HG03439 (cell line): ENCODE measurements around the gene RFX2.
"Not testable (repeated sequence)": the region's sequence is repeated elsewhere in the genome, so short reads cannot be mapped to it uniquely, and the experiment has no call there.

Source experiments
- ATAC-seq: cut with Tn5 transposase; IDR thresholded peaks from one replicate; pipeline ENCODE4 v1.9.1; 2021; ENCODE audit warnings: mild to moderate bottlenecking, moderate library complexity; ENCODE audit not compliant: unreplicated experiment

The RFX2 gene

DNA sequence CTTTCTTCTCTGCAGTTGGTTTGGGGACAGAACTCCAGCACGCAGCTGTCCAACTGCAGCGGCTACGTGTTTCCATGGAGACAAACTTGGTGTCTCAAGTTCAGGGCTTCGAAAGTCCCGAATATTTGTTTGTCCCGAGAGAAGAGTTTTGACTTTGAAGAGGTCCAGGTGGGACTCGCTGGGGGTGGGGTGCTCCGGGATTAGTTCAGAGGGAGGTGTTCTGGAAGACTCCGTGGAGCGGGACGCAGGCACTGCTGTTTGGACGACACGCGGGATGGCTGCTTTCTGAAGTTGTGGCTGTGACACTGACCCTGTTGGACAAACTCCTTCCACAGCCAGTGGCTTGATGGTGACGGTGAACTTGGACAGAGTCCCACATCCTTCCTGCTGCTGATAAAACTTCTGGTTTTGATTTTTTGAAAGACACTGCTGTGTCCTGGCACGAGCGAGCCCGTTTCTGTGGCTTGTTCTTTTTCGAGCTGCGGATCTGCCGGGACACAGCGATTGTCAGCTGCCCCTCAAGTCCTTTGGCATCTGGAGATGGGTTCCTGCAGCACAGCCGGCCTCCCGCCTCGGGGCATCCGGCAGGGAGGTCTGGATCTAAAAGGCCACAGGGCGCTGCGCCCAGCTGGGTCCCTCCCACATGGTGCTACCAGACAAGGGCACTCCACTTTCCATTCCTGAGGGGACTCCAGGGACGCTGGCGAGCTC, 116.5 kb downstream of the RFX2 start:
- no peak for ATAC-seq

GRCh38 chr19:5993201-5993600, 117.1 kb downstream of the RFX2 start:
- no peak for ATAC-seq

GRCh38 chr19:5992756-5993155, 117.5 kb downstream of the RFX2 start:
- no peak for ATAC-seq

- ATAC-seq, result no peak
Observed at GRCh38 chr19:5991244-5991838, 119.0 kb downstream of the RFX2 start.

GRCh38 chr19:5990289-5990797, 120.0 kb downstream of the RFX2 start:
- no peak for ATAC-seq

- no peak for ATAC-seq
Observed at GRCh38 chr19:5989388-5990074, 120.8 kb downstream of the RFX2 start.

GRCh38 chr19:5988517-5989387, 121.5 kb downstream of the RFX2 start:
- no peak for ATAC-seq

DNA sequence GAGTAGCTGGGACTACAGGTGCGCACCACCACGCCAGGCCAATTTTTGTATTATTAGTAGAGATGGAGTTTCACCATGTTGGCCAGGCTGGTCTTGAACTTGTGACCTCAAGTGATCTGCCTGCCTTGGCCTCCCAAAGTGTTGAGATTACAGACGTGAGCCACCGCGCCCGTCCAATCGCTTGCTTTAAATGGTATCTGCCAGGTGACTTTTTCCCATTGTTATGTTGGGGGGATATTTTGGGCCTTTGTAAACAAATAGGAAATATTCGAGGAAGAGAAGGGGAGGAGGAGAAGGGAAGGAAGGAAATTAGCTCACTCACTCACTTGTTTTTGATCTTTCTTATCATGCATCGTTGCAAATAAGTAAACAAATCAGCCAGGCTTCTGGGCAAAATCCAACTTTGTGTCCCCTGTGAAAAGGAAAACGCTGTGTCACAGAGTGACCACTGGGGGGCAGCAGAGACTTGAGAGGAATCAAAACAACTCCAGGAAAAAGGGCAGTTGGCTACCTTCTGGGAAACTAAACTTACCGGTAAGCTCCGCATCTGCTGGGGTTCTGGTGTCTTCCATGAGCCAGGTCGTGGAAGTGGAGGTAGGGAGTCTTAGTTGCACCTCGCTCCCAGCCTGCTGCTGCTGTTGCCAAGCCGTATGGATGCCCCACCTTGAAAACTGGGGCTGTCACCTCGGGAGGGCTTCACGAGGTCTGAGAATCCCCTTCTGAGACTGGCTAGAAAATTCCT, 123.1 kb downstream of the RFX2 start:
- ATAC-seq, result no peak

- not testable (repeated sequence) for ATAC-seq
Observed at GRCh38 chr19:5985837-5986236, 124.5 kb downstream of the RFX2 start.

DNA sequence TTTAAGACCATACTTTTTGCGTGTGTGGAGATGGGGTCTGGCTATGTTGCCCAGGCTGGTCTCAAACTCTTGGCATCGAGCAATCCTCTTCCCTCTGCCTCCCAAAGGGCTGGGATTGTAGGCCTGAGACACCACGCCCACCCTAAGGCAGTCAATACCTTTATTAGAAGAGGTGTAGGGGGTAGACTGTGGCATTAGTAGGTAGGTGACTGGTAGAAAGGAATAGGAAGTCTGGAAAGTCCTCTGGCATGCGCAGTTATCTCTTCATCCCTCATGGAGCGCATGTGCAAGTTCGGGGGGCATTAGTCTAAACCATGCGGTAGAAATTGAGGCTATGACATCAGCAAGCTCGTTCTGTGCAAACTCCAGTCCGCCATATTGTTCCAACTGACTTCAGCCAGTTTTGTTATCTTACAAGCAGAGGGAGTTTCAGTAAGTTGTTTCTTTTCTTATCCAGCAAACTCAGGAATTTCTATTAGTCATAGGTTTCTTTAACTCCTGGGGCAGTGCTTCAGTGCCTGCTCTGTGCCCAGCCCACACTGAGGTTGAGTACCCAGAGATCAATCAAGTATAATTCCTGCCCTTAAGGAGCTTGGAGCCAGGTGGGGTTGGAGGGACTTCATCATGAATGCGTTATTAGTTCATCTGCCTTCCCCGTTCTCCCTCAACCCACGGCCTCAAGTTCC, 125.1 kb downstream of the RFX2 start:
- no peak for ATAC-seq

DNA sequence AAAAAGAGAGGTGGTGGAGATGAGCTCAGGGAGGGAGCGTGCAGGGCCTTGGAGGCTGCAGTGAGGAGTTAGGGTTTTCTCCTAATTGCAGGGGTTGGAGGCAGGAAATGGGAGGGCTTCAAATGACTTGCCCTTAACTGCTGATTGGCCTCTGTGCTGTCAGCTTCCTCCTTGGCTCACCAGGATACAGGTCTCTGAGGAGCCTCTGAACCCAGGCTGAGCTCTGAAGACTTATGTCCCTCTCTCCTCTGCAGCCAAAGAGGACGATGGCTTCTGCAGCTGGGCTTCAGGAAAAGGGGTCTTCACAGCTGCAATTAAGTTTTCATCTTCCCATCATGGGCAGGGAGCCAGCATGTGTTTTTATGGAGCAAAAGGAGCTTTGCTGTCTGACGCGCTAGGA, 125.7 kb downstream of the RFX2 start:
- no peak for ATAC-seq

DNA sequence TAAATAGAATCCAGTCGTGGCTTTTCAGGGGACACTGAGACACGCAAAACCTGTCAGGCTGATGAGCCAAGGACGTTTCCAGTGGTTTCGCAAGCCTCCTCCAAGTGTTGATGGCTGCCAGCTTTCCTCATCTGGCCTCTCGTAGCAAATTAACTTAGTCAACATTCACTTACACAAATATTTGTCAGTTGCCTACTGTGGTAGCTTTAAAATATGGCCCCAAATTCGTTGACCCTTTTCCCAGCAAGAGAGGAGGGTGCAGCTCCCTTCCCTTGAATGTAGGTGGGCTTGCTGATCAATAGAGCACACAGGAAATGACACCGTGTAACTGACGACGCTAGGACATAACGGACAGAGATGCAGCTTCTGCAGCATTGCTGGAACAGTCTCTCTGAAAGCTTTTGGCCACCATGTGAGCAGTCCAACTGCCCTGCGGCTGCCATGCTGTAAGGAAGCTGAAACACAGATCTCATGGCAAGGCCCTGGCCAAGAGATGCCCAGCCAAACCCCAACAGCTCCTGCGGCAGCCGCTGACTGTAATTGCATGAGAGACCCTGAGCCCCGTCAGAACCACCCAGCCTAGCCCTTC, 126.8 kb downstream of the RFX2 start:
- no peak for ATAC-seq

DNA sequence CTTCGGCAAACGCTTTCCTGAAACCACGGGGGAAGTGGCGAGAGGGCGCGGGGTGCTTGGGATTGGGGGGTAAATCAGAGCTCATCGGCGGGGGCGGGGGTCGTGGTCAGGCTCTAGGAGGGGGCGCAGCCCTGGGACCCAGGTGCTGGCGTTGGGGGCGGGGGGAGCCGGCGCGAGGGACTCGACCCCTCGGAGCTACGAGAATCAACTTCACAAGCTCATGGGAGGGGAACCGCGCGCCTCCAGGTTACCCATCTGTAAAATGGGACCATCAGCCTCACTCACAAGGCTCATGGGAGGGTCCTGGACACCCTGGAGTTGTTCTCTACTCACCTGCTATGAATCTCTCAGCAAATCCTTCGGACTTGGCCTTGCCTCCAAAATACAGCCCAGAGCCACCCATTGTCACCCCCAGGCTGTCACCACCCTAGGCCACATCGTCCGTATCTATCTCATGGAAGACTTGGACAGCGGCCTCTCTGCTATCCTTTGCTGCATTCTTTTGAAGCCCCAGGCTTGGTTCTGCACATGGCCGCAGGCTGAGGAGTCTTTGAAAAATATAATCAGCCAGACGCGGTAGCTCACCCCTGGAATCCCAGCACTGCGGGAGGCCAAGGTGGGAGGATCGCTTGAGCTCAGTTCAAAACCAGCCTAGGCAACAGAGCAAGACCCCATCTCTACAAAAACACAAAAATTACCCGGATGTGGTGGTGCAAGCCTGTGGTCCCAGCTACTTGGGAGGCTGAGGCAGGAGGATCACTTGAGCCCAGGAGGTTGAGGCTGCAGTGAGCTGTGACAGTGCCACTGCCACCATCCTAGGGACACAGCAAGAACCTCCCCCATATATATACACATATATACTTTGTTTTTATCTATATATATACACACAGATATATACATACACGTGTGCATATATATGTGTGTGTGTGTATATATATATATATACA, 131.4 kb downstream of the RFX2 start:
- no peak for ATAC-seq

DNA sequence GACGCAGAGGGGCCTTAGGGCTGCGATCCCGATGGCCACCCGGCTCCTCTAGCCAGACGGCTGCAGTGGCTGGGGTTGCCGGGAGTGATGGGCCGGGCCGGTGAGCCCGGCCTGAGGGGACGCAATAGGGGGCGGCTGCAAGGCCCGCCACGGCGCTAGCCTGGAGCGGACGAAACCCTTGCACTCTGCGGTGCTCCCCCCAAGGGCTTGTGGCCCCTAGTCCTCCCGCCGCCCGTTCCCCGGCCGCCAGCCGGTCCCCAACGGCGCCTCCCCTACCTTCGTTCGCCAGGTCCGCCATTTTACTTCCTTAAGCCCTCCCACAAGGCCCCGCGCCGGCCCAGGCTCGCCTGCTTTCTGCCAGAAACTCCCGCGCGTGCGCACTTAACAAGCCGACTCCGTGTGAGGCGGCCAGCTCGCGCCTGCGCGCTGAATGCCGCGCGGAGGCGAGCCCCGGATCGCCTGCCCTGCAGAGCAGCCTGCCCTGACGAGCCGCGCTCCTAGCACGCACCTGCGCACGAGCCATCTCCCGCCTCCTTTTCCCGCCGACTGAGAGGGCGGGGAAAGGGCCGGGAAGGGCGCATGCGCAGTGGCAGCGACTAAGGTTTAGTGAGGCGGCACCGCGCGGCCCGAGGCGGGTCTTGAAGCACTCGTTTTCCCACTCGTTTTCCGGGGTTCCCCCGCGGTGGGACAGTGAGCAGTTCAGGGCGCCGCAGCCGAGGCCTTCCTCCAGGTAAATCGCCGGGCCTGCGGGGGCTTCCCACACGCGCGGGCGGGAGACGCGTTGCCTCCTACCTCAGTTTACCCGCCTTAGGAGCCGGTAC, 132.3 kb downstream of the RFX2 start, which contains the start of gene RANBP3:
RANBP3 (minus strand) TSS at position 356 of the 821 bp plus-strand sequence; CDS start at position 298, 58 bp downstream.
- peak; percentile 82 for ATAC-seq

DNA sequence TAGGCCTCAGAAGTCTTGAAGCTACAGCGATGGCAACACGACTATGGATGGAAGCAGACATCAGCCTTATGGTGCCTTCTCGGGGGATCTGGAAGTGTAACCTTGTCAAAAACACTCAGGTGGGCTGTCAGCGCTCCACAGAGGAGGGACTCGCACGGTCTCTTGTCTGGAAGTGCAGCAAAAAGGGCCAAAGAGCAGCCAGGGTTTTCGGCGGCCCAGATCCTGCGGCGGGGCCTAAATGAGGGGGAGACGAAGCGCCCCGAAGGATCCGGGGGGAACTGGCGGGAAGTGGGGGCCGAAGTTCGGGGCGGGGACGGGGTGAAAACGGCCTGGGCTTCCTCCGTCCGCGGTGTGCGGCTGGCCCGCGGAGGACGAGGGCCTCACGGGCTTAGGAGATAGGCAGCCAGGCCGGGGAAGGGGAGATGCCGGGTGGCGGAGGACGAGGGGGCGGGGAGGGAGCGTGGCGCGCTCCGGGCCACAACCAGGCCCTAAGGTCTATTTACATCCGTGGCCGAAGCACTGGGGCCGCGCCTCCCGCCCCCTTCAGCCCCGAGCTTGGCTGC, 133.0 kb downstream of the RFX2 start:
- ATAC-seq, result no peak

DNA sequence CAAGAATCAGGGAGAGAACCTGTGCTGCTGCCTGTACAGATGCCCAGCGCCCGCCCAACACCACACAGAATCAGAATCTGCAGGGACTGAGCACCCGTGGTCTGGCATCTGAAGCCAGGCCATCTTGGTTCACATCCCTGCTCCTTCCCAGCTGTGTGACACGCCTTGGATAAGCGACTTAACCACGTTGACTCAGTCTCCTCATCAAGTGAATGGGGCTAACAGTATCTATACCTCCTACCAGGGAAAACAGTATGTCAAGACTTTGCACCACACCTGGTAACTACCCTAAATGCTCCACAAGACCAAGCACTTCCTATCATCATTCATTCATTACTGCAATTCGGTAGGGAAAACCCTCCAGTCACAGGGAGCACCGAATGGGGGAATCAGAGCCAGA, 133.5 kb downstream of the RFX2 start:
- ATAC-seq, result no peak

DNA sequence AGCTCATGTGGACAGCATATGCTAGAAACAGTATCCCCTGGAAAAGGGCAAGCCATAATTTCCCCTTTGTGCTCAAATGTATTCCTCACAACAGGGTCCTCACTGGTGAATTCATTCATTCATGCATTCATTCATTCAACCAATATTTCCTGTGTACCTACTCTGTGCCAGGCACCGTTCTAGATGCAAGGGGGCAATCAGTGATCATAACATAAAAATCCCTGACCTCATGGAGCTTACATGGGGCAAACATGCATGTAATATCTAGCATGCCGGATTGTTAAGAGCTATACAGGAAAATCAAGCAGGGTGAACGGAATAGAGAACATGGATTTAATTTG, 134.9 kb downstream of the RFX2 start:
- ATAC-seq, result no peak
